ENCODE data around the gene C1orf167.
A peak's percentile ranks its signal among the peaks of the same experiment; 100 is the strongest.

C1orf167 gene

DNA sequence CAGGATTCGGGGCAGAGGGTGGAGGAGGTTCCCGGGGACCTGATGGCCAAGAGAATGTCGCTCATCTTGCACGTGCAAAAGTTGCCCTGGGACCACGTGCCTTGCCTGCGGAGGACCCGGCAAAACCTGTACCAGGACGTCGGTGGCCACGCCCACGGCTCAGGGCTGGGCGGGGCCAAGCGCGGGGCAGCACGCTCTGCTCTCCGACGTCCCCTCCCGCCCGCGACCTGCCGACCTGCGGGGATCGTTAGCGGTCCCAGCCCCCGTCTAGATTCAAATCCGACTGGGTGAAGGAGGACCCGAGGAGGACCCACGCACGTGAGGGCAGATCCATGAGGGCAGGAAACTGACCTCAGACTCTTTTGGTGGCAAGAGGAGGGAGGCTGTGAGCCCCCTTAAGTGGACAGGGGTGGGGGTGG lies at the start of gene C1orf167:
TSS of gene C1orf167 (plus strand) at position 206 of the 419 bp plus-strand sequence. CDS start 2,208 bp downstream, outside the sequence.
- no peak for DNase-seq

GRCh38 chr1:11712285-11712684 lies 49.7 kb upstream of the C1orf167 start:
- DNase-seq, result no peak

GRCh38 chr1:11713095-11713494 lies 48.9 kb upstream of the C1orf167 start:
- no peak for DNase-seq

DNA sequence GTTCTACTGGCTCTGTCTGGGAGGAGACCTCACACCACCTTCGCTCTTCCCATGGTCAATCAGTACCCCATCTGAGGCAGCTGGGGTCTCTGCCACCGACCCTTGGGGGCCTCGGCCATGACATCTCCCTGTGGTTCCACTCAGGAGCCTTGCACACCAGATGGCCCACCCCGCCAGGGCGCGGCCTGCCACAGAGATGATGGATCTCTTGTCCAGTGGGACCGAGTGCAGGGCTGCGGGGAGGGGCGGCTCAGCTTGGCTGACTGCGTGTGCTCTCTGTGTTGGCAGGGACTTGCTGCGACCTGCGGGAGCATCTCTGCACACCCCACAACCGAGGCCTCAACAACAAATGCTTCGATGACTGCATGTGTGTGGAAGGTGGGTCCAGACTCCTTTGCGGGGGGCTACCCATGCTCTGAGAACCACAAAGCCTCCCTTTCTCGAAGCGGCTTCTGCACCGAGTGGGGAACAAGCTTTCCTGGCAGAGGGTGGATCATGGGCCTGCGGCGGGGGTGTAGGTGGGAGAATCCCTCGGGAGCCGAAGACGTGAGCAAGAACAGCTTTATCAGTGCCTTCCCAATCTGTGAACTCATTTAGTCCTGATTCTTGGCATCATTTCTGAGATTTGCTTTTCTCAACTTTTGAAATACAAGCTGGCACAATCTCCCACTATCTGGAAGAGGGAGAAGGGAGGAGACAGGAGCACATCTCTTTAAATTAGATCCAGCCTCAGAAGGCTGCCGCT lies 47.0 kb upstream of the C1orf167 start:
- no peak for DNase-seq

GRCh38 chr1:11719313-11720032 lies 42.5 kb upstream of the C1orf167 start:
- peak; percentile 67 to 86 (median 77) for DNase-seq

- DNase-seq, result no peak
These were observed 42.0 kb upstream of the C1orf167 start for GRCh38 chr1:11720033-11720376.

- DNase-seq, result no peak
These were observed 41.5 kb upstream of the C1orf167 start for GRCh38 chr1:11720525-11720924.

- DNase-seq, result no peak
These were observed 40.7 kb upstream of the C1orf167 start for GRCh38 chr1:11721311-11721710.

- DNase-seq, result no peak
These were observed 39.5 kb upstream of the C1orf167 start for GRCh38 chr1:11722538-11722937.

DNA sequence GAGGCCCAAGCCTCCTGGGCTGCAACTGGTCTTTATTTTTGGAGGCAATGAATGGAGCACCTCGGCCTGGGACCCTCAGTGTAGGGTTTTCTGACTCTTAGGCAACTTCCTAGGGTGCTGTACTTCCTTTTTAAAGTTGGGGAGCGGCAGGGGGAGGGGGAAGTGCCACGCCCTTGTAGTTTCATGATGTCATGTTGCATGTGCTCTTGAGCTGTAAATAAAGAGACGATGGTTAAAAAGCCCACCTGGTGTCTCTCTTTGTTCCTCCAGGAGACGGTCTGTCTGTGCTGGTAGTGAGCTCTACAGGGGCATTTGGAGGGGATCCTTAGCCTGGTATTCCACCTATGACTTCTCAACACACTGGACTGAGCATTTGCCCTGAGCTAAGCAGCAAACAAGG lies 36.4 kb upstream of the C1orf167 start:
- no peak for DNase-seq

GRCh38 chr1:11727119-11727518 lies 34.9 kb upstream of the C1orf167 start:
- DNase-seq, result no peak

DNA sequence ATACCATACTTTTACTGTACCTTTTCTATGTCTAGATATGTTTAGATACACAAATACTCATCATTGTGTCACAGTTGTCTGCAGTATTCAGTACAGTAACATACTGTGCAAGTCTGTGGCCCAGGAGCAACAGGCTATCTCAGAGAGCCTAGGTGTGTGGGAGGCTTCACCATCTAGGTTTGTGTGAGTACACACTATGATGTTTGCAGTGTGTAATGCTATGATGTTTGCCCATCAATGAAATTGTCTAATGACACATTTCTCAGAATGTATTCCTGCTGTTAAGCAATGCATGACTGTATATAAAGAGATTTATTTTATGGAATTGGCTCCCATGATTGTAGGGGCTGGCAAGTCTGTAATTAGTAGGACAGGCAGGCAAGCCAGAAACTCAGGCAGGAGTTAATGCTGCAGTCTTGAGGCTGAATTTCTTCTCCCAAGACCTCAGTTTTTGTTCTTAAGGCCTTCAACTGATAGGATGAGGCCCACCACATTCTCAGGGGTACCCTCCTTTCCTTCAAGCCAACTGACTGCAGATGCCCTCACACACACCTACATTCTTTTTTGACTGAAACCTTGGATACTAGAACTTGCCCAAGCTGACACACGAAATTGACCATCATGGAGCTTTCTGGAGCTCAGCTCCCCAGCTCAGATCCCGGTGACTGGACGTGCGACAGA lies 33.7 kb upstream of the C1orf167 start:
- no peak for DNase-seq

GRCh38 chr1:11729155-11729497 lies 32.9 kb upstream of the C1orf167 start:
- DNase-seq, result no peak

DNA sequence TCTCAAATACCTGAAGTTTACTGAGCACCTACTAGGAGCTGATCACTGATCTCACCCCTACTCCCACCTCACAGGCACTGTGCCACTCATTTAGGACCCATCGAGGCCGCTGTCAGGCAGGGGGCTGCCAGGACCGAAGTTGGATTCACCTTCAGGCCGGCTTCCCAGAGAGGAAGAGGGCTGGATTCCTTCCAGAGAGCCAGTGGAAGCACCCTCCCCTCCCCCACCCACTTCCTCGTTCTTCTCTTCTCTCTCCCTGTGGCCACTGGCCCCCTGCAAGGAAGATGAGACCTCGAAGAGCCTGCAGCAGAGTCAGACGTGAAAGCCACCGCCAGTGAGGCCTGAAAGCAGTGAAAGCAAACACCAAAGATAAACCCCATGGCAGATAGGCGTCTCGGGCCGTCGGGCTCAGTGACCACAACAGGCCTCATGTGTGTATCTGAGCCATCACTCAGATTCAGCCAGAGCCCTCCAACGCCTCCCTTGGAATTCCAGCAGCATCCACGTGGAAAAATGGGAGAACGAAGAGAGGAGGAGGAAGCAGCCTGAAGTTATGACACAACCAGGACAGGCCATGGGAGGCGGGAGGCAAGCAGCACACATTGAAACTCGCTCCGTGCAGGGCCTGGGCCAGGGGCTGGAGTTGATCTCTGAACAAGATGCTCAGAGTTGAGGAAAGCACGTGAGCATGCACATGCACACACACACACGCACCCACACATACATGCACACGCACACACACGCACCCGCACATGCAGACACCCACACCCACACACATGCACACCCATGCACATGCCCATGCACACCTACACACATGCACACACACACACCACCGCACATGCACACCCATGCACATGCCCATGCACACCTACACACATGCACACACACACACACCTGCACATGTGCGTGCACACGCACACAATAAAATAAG lies 32.2 kb upstream of the C1orf167 start:
- DNase-seq, result no peak

DNA sequence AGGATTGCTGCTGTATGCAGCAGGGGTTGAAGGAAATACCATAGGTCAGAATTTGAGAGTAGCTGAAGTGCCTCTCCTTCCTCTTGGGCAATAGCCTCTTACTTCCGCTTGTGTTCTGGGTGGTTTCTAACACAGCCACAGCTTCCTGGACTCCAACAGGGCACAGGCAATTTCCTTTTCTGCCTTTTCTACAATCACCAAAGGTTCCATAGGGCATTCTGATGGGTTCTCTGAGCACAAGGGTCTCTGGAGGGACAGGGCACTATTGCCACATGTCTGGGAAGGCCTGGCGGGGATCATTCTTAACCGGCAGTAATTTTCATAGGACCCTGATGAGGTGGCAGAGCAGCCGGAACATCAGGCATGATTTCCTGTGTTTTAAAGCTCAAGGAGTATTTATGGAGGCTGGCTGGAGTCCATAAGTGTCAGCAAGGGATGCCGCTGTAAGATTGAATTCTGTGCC lies 31.5 kb upstream of the C1orf167 start:
- DNase-seq, result no peak

- no peak for DNase-seq
These were observed 30.2 kb upstream of the C1orf167 start for GRCh38 chr1:11731691-11732283.

- no peak for DNase-seq
These were observed 28.7 kb upstream of the C1orf167 start for GRCh38 chr1:11733306-11733705.

DNA sequence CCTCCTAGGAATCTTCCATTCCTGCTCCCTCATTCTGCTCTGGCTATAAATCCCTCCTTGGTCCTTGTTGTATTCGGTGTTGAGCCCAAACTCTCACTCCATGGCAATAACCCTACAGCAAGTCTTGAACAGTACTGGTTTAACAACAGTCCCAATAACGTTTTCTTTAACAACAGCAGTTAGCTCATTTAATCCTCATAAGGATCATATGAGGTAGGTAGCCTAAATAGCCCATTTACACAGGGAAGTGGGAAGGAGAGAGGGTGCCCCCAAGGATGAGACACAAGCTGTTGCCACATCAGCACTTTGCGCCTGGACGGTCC lies 26.5 kb upstream of the C1orf167 start:
- DNase-seq, result no peak

GRCh38 chr1:11735854-11736745 lies 25.9 kb upstream of the C1orf167 start, which contains the start of gene AGTRAP:
AGTRAP (plus strand) TSS chr1:11736136; CDS start chr1:11736209, 73 bp downstream.
- DNase-seq, result peak; percentile 64 to 75 (median 71)

DNA sequence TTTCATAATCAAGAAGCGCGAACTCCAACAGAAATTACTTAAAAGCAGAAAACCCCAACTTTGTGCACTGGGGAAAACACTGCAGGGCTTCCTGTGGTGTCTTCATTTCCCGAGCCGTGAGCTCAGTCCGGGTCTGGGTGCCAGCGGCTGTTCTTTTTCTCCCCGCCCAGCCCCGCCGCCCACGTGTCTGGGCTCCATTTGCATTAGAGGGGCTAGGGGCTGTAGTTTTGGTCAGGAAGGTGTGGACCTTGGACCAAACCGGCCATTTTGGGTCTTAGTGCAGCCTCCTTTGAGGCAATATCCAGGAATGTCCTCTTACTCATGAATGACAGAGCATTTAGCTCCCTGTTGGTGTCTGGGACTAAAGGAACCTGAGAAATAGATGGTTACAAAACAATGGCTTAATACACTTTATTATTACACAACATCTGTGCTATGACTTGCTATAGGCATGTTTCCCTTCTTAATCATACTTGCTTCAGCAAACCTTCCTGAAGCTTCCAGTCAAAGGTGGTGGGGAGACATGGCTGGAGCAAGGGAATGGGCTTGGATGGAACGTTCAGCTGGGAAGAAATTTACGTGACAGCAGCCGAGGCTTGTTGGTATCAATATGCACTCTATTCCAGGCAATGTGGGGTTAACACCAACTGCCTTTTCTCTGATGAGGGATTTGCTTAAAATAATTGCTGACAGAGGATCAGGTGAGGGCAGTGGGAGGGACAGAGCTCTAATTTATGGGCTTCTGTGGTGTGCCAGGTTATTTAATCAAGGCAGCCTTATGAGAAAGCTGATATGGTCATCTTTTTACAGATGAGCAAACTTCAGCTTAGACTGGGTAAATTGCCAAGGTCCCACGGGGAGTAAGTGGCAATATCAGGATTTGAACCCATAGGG lies 25.0 kb upstream of the C1orf167 start:
- no peak for DNase-seq
